HG03432 (cell line): ENCODE results near the gene SLBP.
A peak's percentile ranks its signal among the peaks of the same experiment; 100 is the strongest.
"Not testable (repeated sequence)": the region's sequence is repeated elsewhere in the genome, so short reads cannot be mapped to it uniquely, and the experiment has no call there.

Experiments
- ATAC-seq: cut with Tn5 transposase; IDR thresholded peaks from one replicate; pipeline ENCODE4 v1.9.1; 2021; ENCODE audit warnings: mild to moderate bottlenecking, moderate library complexity; ENCODE audit not compliant: unreplicated experiment

SLBP gene

GRCh38 chr4:1713003-1713851 lies 1.1 kb upstream of the SLBP start:
- no peak for ATAC-seq

- ATAC-seq = peak; percentile 5
Measured at GRCh38 chr4:1711571-1712215, 426 bp downstream of the SLBP start.

GRCh38 chr4:1711055-1711570 lies 1.0 kb downstream of the SLBP start:
- no peak for ATAC-seq

GRCh38 chr4:1708581-1708980 lies 3.5 kb downstream of the SLBP start:
- no peak for ATAC-seq

- ATAC-seq = no peak
Measured at GRCh38 chr4:1706358-1706757, 5.8 kb downstream of the SLBP start.

- no peak for ATAC-seq
Measured at GRCh38 chr4:1705732-1706131, 6.4 kb downstream of the SLBP start.

GRCh38 chr4:1703867-1704266 lies 8.3 kb downstream of the SLBP start:
- ATAC-seq = no peak

- not testable (repeated sequence) for ATAC-seq
Measured at GRCh38 chr4:1701671-1702070, 10.4 kb downstream of the SLBP start.

- no peak for ATAC-seq
Measured at GRCh38 chr4:1695913-1696312, 16.2 kb downstream of the SLBP start.

GRCh38 chr4:1693131-1693896 lies 18.8 kb downstream of the SLBP start:
- ATAC-seq = peak; percentile 78

GRCh38 chr4:1691737-1692373 lies 20.3 kb downstream of the SLBP start:
- ATAC-seq = no peak

GRCh38 chr4:1690698-1691097 lies 21.4 kb downstream of the SLBP start:
- ATAC-seq = no peak

- ATAC-seq = no peak
Measured at GRCh38 chr4:1686440-1687036, 25.6 kb downstream of the SLBP start.

- ATAC-seq = no peak
Measured at GRCh38 chr4:1685235-1686150, 26.6 kb downstream of the SLBP start.

- no peak for ATAC-seq
Measured at GRCh38 chr4:1684506-1685234, 27.4 kb downstream of the SLBP start.

- peak; percentile 94 for ATAC-seq
Measured at GRCh38 chr4:1683736-1684505, 28.2 kb downstream of the SLBP start, which contains the start of gene FAM53A. FAM53A (minus strand) TSS chr4:1684313; CDS start chr4:1668741, 15,572 bp downstream.

- ATAC-seq = no peak
Measured at GRCh38 chr4:1683261-1683735, 28.8 kb downstream of the SLBP start.

- ATAC-seq = no peak
Measured at GRCh38 chr4:1682860-1683259, 29.3 kb downstream of the SLBP start.
